Left cardiac atrium (tissue), 4 donors: ENCODE measurements around the gene ABLIM2. TPM values are rescaled to one million over a fixed set of nuclear protein-coding genes. Genes with fewer than 3 reads are reported as not detected.

ENCODE experiments used
- ATAC-seq, 2 donors: fragments of 200-7000 bp; cut with Tn5 transposase; one replicate each; pipeline ENCODE4 v1.9.1; 2020; ENCODE audit warnings: mild to moderate bottlenecking in 2 of 2, moderate library complexity in 2 of 2
- DNase-seq: peaks from one replicate; pipeline ENCODE4 v3.0.0-alpha.2; 2020
- intact Hi-C, 2 donors: fragments of 100-400 bp; cut with DNase I; formaldehyde crosslinking; loops; one replicate each; pipeline versions ENCODE4 v1.14.1 to v1.15.1; 2022 to 2023
- total RNA-seq, 2 donors: library from RNA; stranded (reverse); fragmentation: NEBNext Ultra II Directional; extraction: Animal tissue kit (Norgen Biotek cat#: 25700); gene quantifications; one replicate each; pipeline ENCODE4 v1.2.1, GENCODE V29; 2021
- donor health status: DM: no; HTN: yes; CAD: no.
- donor health status: DM: no; HTN: yes; CAD: no; lungs with severe emphysema.
- donor health status: DM: yes; HTN: yes; CAD: no.
- donor health status: Dilated cardiomyopathy.

Gene ABLIM2
- total RNA-seq, 2 donors from 2014 or later: 14.3 to 23.1 TPM

GRCh38 chr4:8085491-8086117 is 73.0 kb downstream of the ABLIM2 start:
- intact Hi-C loops: no loop called here
- no peak for ATAC-seq
- DNase-seq: no peak

- DNase-seq: no peak
- intact Hi-C loops: no loop called here
- no peak for ATAC-seq
These were observed 73.7 kb downstream of the ABLIM2 start for GRCh38 chr4:8084712-8085490.

GRCh38 chr4:8084031-8084660 is 74.5 kb downstream of the ABLIM2 start:
- ATAC-seq: no peak
- intact Hi-C loops: no loop called here
- no peak for DNase-seq

- DNase-seq: no peak
- intact Hi-C loops: no loop called here
These were observed 75.4 kb downstream of the ABLIM2 start for GRCh38 chr4:8083086-8083825.

GRCh38 chr4:8082517-8083055 is 76.0 kb downstream of the ABLIM2 start:
- ATAC-seq (no peak), DNase-seq (no peak)
- intact Hi-C loops: no loop called here

More at GRCh38 chr4:8083086-8083825, 75.4 kb downstream of the ABLIM2 start:
- ATAC-seq: no peak

GRCh38 chr4:8081621-8082516 is 76.7 kb downstream of the ABLIM2 start:
- ATAC-seq (no peak), DNase-seq (no peak)
- intact Hi-C loops: no loop called here

GRCh38 chr4:8081171-8081570 is 77.4 kb downstream of the ABLIM2 start:
- DNase-seq (no peak), ATAC-seq (no peak)
- intact Hi-C loops: no loop called here

GRCh38 chr4:8080754-8081065 is 77.9 kb downstream of the ABLIM2 start:
- ATAC-seq (no peak), DNase-seq (no peak)
- intact Hi-C loops: no loop called here

- intact Hi-C loops: no loop called here
- ATAC-seq (peak in 1 of 2 donors; percentile 76), DNase-seq (no peak)
These were observed 78.5 kb downstream of the ABLIM2 start for GRCh38 chr4:8079916-8080753.

GRCh38 chr4:8079031-8079885 is 79.4 kb downstream of the ABLIM2 start:
- intact Hi-C loops: no loop called here
- ATAC-seq (peak; percentile 70 to 82), DNase-seq (no peak)

GRCh38 chr4:8078610-8079015 is 80.0 kb downstream of the ABLIM2 start:
- intact Hi-C loops: no loop called here
- no peak for DNase-seq
- ATAC-seq: no peak

GRCh38 chr4:8078109-8078494 is 80.5 kb downstream of the ABLIM2 start:
- intact Hi-C loops: no loop called here

GRCh38 chr4:8077181-8078108 is 81.2 kb downstream of the ABLIM2 start:
- no peak for ATAC-seq
- no peak for DNase-seq
- intact Hi-C loops: no loop called here

More at GRCh38 chr4:8078109-8078494, 80.5 kb downstream of the ABLIM2 start:
- DNase-seq (no peak), ATAC-seq (no peak)

- DNase-seq (no peak), ATAC-seq (no peak)
- intact Hi-C loops: no loop called here
These were observed 82.6 kb downstream of the ABLIM2 start for GRCh38 chr4:8076023-8076422.

GRCh38 chr4:8073206-8073863 is 85.3 kb downstream of the ABLIM2 start:
- intact Hi-C loops: no loop called here
- DNase-seq (no peak), ATAC-seq (no peak)
